NCI-H2081 (cell line): Measurements from ENCODE around the gene RBM47.

Source experiments
- DNase-seq, 2 experiments: peaks; one replicate each; lab custom pipeline; 2025; lab: John Stamatoyannopoulos, UW

The RBM47 gene

GRCh38 chr4:40586729-40587128 is 42.9 kb downstream of the RBM47 start:
- DNase-seq: no peak

DNA sequence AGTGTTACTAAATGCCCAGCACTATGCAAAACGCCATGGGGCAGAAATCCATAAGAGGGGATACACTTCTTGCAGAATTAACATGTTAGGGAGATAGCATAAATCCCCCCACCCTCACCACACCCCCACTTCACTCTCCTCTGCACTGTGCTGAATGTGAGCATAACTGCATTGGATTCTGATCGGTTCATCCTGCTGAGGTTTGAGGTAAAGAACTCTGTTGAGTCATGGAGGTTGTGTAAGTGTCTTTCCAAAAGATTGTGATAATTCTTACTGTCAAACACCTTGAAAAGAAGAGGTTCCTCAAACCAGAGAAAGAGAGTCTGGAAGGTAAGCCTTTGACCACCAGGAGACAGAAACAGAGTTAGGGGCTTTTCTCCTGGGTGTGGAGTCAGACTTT is 43.6 kb downstream of the RBM47 start:
- no peak for DNase-seq

DNA sequence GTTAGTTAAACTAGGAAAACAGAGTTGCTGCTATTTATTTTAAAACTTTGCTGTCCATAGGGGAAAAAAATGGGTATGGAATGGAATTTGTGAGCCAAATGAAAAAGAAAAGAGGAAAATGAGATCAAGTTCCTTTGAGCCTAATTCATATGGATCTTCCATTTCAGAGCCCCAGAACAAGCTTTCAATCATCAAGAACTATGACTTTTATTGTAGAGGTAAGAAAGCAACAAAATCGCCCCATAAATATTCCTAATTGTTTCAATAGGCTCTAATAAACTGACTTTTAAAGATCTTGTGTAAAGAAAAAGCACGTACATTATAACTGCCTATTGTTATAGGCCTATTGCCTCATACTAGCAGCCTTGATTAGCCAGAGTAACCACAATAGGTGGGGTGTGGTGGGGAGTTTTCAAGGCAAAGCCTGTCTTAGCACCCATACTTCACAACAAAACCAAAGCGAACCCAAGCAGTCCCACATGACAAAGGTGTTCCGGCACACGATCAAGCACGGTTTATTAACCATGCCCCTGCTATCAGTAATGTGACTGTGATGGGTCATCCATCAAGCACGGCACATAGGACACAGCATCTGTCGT is 44.4 kb downstream of the RBM47 start:
- DNase-seq: no peak

GRCh38 chr4:40584517-40585141 is 45.0 kb downstream of the RBM47 start:
- DNase-seq: no peak

GRCh38 chr4:40583850-40584439 is 45.7 kb downstream of the RBM47 start:
- no peak for DNase-seq

DNA sequence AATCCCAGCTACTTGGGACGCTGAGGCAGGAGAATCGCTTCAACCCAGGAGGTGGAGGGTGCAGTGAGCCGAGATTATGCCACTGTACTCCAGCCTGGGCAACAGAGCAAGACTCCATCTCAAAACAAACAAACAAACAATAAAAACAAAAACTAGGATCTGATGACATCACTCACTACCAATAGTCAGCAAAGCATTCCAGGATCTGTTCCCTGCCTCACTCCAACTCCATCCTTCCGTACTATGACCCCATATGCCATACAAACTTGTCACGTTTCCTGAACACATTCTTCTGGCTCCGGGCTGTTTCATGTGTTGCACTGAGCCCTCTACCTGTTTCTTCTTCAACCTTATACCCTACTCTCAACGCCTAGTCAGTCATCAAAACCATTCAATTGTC is 47.3 kb downstream of the RBM47 start:
- DNase-seq: no peak

DNA sequence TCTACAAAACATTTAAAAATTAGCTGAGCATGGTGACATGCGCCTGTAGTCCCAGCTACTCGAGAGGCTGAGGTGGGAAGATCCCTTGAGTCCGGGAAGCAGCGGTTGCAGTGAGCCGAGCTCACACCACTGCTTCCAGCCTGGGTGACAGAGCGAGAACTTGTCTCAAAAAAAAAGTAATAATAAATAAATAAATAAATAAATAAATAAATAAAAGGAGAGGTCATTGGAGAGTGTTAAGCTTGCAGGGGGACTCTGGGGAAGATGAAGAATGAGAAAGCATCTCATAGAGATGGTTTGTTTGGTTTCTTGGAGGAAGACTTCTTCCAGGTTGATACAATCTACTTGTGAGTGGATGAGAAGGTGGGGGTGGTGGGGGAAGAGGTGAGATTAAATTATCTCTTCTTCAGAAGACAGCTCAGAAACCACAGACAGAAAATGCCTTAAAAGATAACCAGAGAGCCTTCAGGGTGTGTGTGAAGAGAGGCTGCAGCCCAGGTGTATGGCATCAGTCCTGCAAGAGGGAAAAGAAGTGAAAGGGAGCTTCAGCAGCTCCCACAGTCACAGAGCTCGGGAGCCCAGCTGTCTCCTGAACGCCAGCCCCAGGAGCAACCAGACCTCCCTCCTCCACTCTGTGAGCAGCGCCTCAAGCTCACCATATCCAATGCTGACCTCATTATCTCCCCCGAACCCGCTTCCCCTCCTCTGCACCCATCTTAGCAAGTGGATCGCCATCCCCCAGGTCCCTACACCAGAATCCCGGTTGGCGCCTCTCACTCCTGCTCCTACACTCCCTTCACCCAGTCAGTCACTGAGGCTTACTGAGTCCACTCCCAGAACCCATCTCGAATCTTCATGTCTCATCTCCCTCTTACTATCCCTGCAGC is 48.2 kb downstream of the RBM47 start:
- no peak for DNase-seq

- no peak for DNase-seq
These were observed 49.7 kb downstream of the RBM47 start for GRCh38 chr4:40579983-40580382.

DNA sequence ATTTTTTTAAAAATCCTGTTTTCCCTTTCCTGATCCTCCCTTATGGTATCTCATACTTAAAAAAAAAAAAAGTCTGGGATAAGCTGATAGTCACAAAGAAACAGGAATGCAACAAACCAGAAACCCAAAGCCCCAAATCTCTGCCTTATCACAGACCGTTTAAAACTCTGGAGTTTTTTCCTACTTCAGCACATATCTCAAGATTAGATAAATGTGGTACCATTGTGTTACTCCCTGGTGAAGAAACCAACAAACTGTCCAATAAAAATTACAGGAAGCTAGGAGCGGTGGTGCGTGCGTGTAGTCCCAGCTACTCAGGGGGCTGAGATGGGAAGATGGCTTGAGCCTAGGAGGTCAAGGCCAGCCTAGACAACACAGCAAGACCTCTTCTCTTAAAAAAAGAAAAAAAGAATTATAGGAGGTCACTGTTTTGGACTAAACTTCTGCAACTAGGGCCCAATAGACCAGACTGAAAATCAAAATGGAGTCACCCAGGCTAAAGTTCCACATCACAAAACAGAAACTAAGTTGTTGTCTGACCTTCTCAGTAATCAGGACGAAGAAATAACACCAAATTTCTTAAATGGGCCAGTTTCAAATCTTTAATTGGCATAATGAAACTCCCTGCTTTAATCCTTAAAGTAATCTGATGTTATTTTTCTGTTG is 51.9 kb downstream of the RBM47 start:
- DNase-seq: no peak

DNA sequence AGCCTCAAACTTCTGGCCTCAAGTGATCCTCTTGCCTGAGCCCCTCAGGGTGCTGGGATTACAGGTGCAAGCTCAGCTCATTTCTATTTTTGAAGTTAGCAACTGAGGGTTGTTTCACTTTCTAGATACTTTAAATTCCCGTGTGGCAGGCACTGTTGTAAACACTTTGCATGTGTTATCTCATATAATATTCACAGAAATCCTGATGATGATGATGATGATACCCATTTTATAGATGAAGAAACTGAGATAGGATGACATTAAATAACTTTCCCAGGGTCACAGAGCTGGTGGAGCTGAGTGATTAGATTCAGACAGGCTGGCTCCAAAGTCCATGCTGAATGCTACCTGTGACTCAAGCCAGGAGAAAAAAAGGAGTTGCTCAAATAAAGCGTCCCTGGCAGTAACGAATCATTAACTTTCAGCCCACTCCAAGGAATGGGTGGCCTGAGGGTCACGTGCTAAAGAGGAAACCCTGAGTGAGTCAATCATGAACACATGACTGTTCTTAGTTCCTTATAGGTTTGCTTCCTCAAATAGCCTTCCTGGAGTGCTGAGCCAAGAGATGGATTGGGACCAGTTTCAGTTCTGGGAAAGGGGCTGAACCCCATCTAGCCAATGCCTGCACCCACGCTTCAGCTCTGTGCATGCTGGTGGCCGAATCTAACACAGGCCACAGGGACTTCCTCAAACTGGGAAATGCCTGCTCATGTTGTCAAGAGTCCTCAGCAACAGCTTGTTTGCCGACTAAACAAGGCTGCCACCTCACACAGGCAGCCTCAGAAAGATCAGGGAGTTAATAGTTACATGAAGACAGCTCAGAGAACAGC is 52.8 kb downstream of the RBM47 start:
- peak in 1 of 2 experiments; percentile 37 for DNase-seq

GRCh38 chr4:40575846-40576245 is 53.8 kb downstream of the RBM47 start:
- no peak for DNase-seq

DNA sequence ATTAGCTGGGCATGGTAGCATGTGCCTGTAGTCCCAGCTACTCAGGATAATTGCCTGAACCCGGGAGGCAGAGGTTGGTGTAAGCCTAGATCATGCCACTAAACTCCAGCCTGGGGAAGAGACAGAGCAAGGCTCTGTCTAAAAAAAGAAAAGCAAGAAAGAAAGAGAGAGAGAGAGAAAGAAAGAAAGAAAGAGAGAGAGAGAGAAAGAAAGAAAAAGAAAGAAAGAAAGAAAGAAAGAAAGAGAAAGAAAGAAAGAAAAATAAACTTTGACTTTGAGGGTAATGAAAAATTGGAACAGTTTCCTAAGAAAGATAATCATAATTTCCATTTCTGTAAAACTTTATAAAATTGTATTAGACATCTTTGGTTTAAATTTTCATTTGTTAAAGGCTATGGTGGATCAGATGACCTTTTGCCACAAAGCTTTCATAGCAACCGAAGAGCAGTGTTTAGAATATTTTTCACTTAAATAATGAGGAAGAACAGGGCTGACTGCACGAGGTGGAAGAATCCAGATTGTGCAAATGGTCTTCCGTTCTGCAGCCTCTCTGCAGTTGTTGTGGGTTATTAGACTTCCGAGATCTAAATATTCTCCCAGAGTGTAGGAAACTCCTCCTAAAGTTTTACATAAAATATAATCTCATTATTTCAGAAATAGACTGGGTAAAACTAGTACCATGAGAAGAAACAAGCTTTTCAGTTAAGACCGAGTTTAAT is 55.9 kb downstream of the RBM47 start:
- no peak for DNase-seq

GRCh38 chr4:40572692-40573310 is 56.9 kb downstream of the RBM47 start:
- no peak for DNase-seq

DNA sequence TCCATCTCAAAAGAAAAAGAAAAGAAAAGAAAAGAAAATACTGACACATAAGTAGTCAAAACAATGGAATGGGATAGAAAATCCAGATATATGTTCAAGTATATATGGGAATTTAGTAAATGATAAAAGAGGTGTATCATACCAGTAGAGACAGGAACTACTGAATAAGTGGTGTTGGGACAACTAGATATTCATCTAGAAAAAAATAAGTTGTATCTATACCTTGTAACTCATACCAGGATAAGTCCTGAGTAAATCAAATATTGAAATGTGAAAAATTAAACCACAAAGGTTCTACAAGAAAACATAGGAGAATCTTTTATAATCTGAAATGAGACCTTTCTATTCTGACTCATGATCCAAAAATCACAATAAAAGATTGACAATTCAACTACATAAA is 58.5 kb downstream of the RBM47 start:
- no peak for DNase-seq

DNA sequence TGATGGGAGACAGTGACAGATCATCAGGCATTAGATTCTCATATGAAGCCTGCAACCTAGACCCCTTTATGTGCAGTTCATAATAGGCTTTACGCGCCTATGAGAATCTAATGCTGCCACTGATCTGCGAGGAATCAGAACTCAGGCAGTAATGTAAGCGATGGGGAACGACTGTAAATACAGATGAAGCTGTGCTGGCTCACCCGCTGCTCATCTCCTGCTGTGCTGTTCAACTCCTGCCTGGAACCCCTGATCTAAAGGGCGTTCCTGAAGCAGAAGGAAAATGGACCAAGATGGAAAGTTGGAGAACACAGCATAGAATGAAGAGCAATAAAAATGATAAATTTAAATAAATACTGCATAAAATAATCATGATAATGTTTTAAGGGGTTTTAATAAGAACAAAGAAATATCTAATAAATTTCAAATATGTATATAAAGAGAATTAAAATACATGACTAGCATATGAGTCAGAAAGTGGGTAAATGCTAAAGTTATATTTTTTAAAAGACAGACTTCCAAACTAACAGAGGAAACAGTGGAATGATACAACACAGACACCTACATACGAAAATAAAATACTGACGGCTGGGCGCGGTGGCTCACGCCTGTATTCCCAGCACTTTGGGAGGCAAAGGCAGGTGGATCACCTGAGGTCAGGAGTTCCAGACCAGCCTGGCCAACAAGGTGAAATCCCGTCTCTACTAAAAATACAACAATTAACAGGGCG is 59.2 kb downstream of the RBM47 start:
- DNase-seq: no peak

DNA sequence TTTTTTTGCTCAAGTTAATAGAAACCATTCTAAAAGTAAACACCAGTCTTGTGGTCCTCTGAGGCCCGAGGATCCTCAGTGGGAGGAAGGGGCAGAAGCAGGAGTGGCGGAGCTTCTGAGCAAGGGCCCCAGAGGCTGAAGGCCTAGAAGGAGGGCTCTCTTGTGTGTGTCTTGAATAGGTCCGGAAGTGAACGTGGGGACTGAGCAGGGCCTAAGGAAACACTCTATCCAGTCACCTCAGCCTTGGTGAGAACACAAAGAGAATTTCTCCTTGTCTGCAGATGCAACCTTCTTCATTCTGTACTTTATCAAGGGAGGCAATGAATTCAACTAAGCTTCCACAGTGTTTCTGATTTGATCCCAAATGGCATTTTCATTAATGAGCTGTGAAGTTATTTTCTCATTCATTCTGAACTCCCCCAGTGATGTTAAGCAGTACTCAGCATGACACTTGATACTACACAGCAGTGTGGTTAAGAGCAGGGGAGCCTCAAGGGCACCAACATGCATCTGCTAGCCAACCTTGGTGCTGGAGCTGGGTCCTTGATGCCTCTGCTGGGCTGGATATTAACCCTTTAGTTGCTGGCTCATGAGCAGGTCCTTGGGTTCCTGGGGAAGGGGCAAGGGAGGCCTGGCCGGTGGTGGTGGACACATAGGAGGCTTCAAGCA is 64.7 kb downstream of the RBM47 start:
- DNase-seq: no peak

DNA sequence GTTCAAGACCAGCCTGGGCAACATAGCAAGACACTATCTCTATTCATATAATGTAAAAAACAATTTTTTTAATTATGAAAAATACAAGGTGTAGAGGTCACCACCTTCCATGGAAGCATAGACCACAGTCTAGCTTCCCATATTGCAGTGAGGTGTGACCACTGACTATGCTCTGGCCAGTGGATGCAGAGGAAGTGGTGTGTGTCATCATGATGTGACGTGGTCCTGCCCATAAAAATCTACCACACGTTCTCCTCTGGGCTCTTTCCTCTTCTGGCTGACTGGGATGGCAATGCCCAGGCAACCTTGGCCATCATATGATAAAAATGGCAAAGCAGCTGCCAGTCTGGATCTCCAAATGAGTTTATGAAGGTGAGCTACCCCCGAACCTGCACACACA is 65.7 kb downstream of the RBM47 start:
- no peak for DNase-seq

GRCh38 chr4:40563401-40563800 is 66.3 kb downstream of the RBM47 start:
- no peak for DNase-seq

- no peak for DNase-seq
These were observed 67.0 kb downstream of the RBM47 start for GRCh38 chr4:40562681-40563080.
